Testis (tissue), 2 donors: Measurements from ENCODE around the gene SLC22A2.

Source experiments
- POLR2A ChIP-seq: fragments of 450-650 bp; IDR thresholded peaks from one replicate; pipeline ENCODE4 v1.6.1; 2017; ENCODE audit warnings: antibody characterized with exemption, mild to moderate bottlenecking, moderate library complexity
- TF ChIP-seq, protein P1 (sequence below), 3 experiments: fragments of 450-650 bp in 2 of 3; fragments of 200-600 bp in 1 of 3; sonication (generic) in 1 of 3; IDR thresholded peaks; one replicate each; pipeline ENCODE4 v1.5.1; 2016 to 2019; ENCODE audit warnings: antibody characterized with exemption in 3 of 3, mild to moderate bottlenecking in 2 of 3, moderate library complexity in 1 of 3

DNA sequence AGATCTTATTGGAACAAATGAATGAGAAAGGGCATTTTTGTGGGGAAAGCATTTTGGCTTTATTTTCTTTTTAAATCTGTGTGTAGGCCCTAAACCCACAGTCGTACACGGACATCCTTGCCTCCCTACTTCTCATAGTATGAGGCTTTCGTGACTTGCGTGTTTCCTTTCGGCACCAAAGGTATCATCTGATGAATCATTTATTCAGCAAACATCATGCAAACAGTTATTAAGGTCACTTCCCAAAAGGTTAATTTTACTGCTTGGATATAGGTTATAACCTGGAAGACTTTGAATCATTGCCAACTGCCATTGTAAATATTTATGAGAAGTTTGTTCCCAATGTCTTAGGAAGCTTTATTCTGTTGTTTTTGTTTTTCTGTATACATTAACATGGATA lies 15.1 kb upstream of the SLC22A2 start:
- TF ChIP-seq, protein P1, sequence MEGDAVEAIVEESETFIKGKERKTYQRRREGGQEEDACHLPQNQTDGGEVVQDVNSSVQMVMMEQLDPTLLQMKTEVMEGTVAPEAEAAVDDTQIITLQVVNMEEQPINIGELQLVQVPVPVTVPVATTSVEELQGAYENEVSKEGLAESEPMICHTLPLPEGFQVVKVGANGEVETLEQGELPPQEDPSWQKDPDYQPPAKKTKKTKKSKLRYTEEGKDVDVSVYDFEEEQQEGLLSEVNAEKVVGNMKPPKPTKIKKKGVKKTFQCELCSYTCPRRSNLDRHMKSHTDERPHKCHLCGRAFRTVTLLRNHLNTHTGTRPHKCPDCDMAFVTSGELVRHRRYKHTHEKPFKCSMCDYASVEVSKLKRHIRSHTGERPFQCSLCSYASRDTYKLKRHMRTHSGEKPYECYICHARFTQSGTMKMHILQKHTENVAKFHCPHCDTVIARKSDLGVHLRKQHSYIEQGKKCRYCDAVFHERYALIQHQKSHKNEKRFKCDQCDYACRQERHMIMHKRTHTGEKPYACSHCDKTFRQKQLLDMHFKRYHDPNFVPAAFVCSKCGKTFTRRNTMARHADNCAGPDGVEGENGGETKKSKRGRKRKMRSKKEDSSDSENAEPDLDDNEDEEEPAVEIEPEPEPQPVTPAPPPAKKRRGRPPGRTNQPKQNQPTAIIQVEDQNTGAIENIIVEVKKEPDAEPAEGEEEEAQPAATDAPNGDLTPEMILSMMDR (IDR thresholded peaks at IDR 0.05) = no peak
- TF ChIP-seq POLR2A = no peak
